NT2/D1 (cell line): Measurements from ENCODE around the gene PCSK6.

Source experiments
- YY1 ChIP-seq: IDR thresholded peaks from 2 replicates; pipeline ENCODE4 v1.6.1; 2011; ENCODE audit not compliant: insufficient read length, insufficient read depth
- ZNF274 ChIP-seq: IDR thresholded peaks from 2 replicates; pipeline ENCODE4 v1.6.1; 2011; ENCODE audit warnings: mild to moderate bottlenecking, low read depth, low read length

GRCh38 chr15:101283931-101284330 lies 205.6 kb downstream of the PCSK6 start:
- TF ChIP-seq ZNF274 (no peak), YY1 (no peak)
